Naive thymus-derived CD4-positive, alpha-beta T cell (primary cell): ENCODE results near the gene SLCO2A1. TPM values are rescaled to one million over a fixed set of nuclear protein-coding genes. Genes with fewer than 3 reads are reported as not detected.

Experiments
- ATAC-seq: fragments of 150-1000 bp; cut with Tn5 transposase; 2 replicates; pipeline ENCODE4 v1.10.0; 2021; ENCODE audit warnings: mild to moderate bottlenecking, moderate library complexity
- CTCF ChIA-PET: fragments of 350-600 bp; sonication (Branson Sonifier 250); formaldehyde crosslinking; loops from one replicate; lab custom pipeline; 2021; ENCODE audit warnings: antibody characterized with exemption; lab: Charles Lee
- POLR2A ChIA-PET: fragments of 350-600 bp; sonication (Branson Sonifier 250); formaldehyde crosslinking; loops from one replicate; lab custom pipeline; 2021; ENCODE audit warnings: antibody characterized with exemption, inconsistent platforms; lab: Charles Lee
- DNase-seq, 9 donors: peaks; one replicate each; pipeline versions ENCODE4 v3.0.0 to v3.0.0-alpha.2; 2020 to 2022; ENCODE audit warnings: mixed read lengths in 1 of 9
- H3K27ac ChIP-seq: one replicate; pipeline ENCODE4 v1.7.0; 2013; ENCODE audit warnings: mild to moderate bottlenecking, low read depth, low read length, moderate library complexity
- H3K27me3 ChIP-seq, 2 donors: one replicate each; pipeline ENCODE4 v1.7.0; 2013; ENCODE audit warnings: low read length in 2 of 2, mild to moderate bottlenecking in 2 of 2, moderate library complexity in 2 of 2; ENCODE audit not compliant: control insufficient read depth in 2 of 2, insufficient read depth in 2 of 2
- H3K36me3 ChIP-seq, 3 experiments: 1 replicate in 2 of 3; 2 replicates in 1 of 3; pipeline ENCODE4 v1.7.0; 2013; ENCODE audit warnings: low read length in 3 of 3, mild to moderate bottlenecking in 3 of 3, moderate library complexity in 1 of 3; ENCODE audit not compliant: insufficient read depth in 3 of 3, control insufficient read depth in 2 of 3
- H3K4me1 ChIP-seq, 2 donors: one replicate each; pipeline ENCODE4 v1.7.0; 2013; ENCODE audit warnings: low read length in 2 of 2, mild to moderate bottlenecking in 2 of 2, moderate library complexity in 1 of 2; ENCODE audit not compliant: control insufficient read depth in 2 of 2, insufficient read depth in 2 of 2
- H3K4me3 ChIP-seq: 2 replicates; pipeline ENCODE4 v1.7.0; 2013; ENCODE audit warnings: mild to moderate bottlenecking, low read length
- H3K9me3 ChIP-seq, 3 experiments: 1 replicate in 2 of 3; 2 replicates in 1 of 3; pipeline ENCODE4 v1.7.0; 2013; ENCODE audit warnings: low read length in 3 of 3; ENCODE audit not compliant: control insufficient read depth in 2 of 3
- H3K27ac Mint-ChIP-seq, 9 donors: one replicate each; pipeline ENCODE4 v1.8.0; 2020 to 2022; ENCODE audit warnings: mixed read lengths in 9 of 9, mild to moderate bottlenecking in 8 of 9, moderate library complexity in 5 of 9, inconsistent platforms in 2 of 9
- H3K27me3 Mint-ChIP-seq, 5 donors: one replicate each; pipeline ENCODE4 v1.8.0; 2021 to 2022; ENCODE audit warnings: mixed read lengths in 5 of 5, mild to moderate bottlenecking in 1 of 5
- H3K36me3 Mint-ChIP-seq, 5 donors: one replicate each; pipeline ENCODE4 v1.8.0; 2020 to 2022; ENCODE audit warnings: mixed read lengths in 5 of 5, mild to moderate bottlenecking in 3 of 5, inconsistent platforms in 1 of 5
- H3K4me1 Mint-ChIP-seq, 7 donors: one replicate each; pipeline ENCODE4 v1.8.0; 2020 to 2022; ENCODE audit warnings: mixed read lengths in 7 of 7, mild to moderate bottlenecking in 3 of 7, inconsistent platforms in 1 of 7
- H3K4me3 Mint-ChIP-seq, 10 donors: one replicate each; pipeline ENCODE4 v1.8.0; 2020 to 2022; ENCODE audit warnings: mild to moderate bottlenecking in 10 of 10, mixed read lengths in 10 of 10, moderate library complexity in 6 of 10, inconsistent platforms in 2 of 10
- H3K9me3 Mint-ChIP-seq, 11 donors: one replicate each; pipeline ENCODE4 v1.8.0; 2020 to 2022; ENCODE audit warnings: mixed read lengths in 11 of 11, mild to moderate bottlenecking in 4 of 11, inconsistent platforms in 1 of 11, moderate library complexity in 1 of 11
- intact Hi-C, 2 donors: fragments of 100-400 bp; cut with micrococcal nuclease; formaldehyde crosslinking; loops; one replicate each; pipeline ENCODE4 v1.15.1; 2023
- polyA plus RNA-seq, 2 donors: library from polyadenylated mRNA; unstranded; fragments of 300-500 nt; fragmentation: Illumina TruSeq; gene quantifications; one replicate each; pipeline ENCODE4 v1.2.3, GENCODE V29; 2021
- total RNA-seq, 6 experiments: library from RNA in 5 of 6; stranded (reverse) in 5 of 6; gene quantifications; 1 replicate in 5 of 6; 2 replicates in 1 of 6; pipeline ENCODE4 v1.2.3 and lab custom pipeline; 2021 to 2026

Gene SLCO2A1
- total and polyA plus RNA-seq, 7 experiments from 2014 or later: not detected

GRCh38 chr3:133949438-133949837, 80.3 kb downstream of the SLCO2A1 start:
- Mint-ChIP-seq H3K27ac (no peak overlapping the region), H3K4me3 (no peak overlapping the region), H3K9me3 (peaks cover 0 to 1% (median 0%) of the 10 kb centered on the region in 11 donors), H3K36me3 (no peaks in the 10 kb centered on the region), H3K4me1 (peaks cover 0 to 5% (median 1%) of the 10 kb centered on the region in 7 donors), H3K27me3 (peaks cover 0 to 8% (median 2%) of the 10 kb centered on the region in 5 donors)
- no peaks in the 10 kb centered on the region for H3K9me3 ChIP-seq
- intact Hi-C loops: no loop called here
- CTCF ChIA-PET: no interaction called here
- DNase-seq: no peak
- H3K4me3 ChIP-seq: no peak overlapping the region
- POLR2A ChIA-PET: no interaction called here
- H3K27me3 ChIP-seq: no peaks in the 10 kb centered on the region
- H3K36me3 ChIP-seq: no peaks in the 10 kb centered on the region
- H3K4me1 ChIP-seq: no peaks in the 10 kb centered on the region
- no peak overlapping the region for H3K27ac ChIP-seq
- ATAC-seq: no peak

DNA sequence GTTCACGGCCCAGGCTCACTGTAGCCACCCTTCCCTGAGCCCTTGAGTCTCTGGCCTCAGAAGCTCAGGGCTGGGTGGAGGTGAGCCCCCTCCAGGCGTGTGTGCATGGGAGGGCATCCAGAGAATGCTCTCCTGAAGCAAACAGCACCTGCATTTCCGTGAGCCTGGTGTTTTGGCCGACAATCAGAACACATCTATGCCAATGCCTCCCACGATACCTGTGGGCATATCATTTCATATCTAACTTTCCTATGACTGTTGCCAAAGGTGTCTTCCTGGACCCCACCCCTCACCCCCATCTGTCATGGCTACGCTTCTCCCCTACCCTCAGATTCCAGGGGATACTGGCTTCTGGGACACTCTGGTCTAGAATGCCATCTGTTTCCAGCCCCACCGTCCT, 80.7 kb downstream of the SLCO2A1 start:
- ChIA-PET POLR2A (no interaction called here), CTCF (no interaction called here)
- Mint-ChIP-seq H3K36me3 (no peaks in the 10 kb centered on the region), H3K27ac (no peak overlapping the region), H3K4me3 (no peak overlapping the region), H3K9me3 (peaks cover 0 to 1% (median 0%) of the 10 kb centered on the region in 11 donors), H3K4me1 (peaks cover 0 to 5% (median 2%) of the 10 kb centered on the region in 7 donors), H3K27me3 (peaks cover 0 to 8% (median 4%) of the 10 kb centered on the region in 5 donors)
- no peak for DNase-seq
- no peaks in the 10 kb centered on the region for H3K4me1 ChIP-seq
- no peaks in the 10 kb centered on the region for H3K9me3 ChIP-seq
- intact Hi-C loops: no loop called here
- no peak overlapping the region for H3K4me3 ChIP-seq
- no peak overlapping the region for H3K27ac ChIP-seq
- H3K27me3 ChIP-seq: no peaks in the 10 kb centered on the region
- no peaks in the 10 kb centered on the region for H3K36me3 ChIP-seq
- ATAC-seq: no peak

- CTCF ChIA-PET: no interaction called here
These were observed 81.5 kb downstream of the SLCO2A1 start for GRCh38 chr3:133948131-133948810.

DNA sequence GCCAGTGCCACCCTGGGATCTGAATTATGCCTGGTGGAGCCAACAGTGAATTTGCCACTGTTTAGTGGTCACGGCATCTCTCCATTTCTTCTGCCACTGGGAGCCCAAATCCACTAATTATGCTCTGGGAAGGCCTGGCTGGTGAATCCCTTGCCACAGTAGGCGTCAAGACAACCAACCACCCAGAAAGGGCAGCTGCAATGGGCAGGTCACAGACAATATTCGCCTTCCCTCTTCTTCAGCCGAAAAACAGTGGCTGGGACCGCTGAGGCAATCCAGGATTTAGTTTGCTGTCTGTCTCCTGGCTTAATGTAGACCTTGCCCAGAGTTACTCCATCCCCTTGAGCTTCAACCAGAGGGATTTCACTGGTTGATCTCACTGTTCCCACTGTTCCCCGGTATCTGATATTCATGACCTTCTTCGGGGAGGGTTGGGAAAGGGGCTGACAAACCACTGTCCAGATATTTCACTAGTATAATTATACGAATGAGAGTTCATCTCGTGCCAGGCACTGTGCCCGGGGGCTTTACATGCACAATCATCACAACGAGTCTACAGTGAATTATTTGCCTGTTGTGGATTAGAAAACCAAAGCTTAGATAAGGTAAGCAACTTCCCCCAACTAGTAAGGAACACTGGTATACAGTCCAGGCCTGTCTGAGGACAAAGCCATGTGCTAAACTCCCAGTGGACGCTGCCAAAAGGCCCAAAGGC, 84.2 kb downstream of the SLCO2A1 start:
- Histone ChIP-seq H3K4me3 (no peak overlapping the region), H3K27ac (no peak overlapping the region), H3K9me3 (no peaks in the 10 kb centered on the region), H3K27me3 (peaks cover 0 to 2% of the 10 kb centered on the region in 2 donors), H3K36me3 (no peaks in the 10 kb centered on the region), H3K4me1 (no peaks in the 10 kb centered on the region)
- Mint-ChIP-seq H3K27ac (no peak overlapping the region), H3K27me3 (peaks cover 0 to 15% (median 4%) of the 10 kb centered on the region in 5 donors), H3K4me1 (peaks cover 5 to 16% (median 11%) of the 10 kb centered on the region in 7 donors), H3K9me3 (peaks cover 0 to 1% (median 0%) of the 10 kb centered on the region in 11 donors), H3K36me3 (no peaks in the 10 kb centered on the region), H3K4me3 (no peak overlapping the region)
- ChIA-PET POLR2A (no interaction called here), CTCF (no interaction called here)
- ATAC-seq (no peak), DNase-seq (no peak)
- intact Hi-C loops: no loop called here

More at GRCh38 chr3:133948131-133948810, 81.5 kb downstream of the SLCO2A1 start:
- peaks cover 0 to 8% (median under 1%) of the 10 kb centered on the region in 5 donors for H3K27me3 Mint-ChIP-seq
- peaks cover 0 to 11% (median 5%) of the 10 kb centered on the region in 7 donors for H3K4me1 Mint-ChIP-seq
- H3K36me3 ChIP-seq: no peaks in the 10 kb centered on the region
- POLR2A ChIA-PET: no interaction called here
- H3K27ac Mint-ChIP-seq: no peak overlapping the region
- H3K36me3 Mint-ChIP-seq: no peaks in the 10 kb centered on the region
- H3K4me1 ChIP-seq: no peaks in the 10 kb centered on the region
- H3K27me3 ChIP-seq: no peaks in the 10 kb centered on the region
- peak; percentile 31 for ATAC-seq
- H3K9me3 Mint-ChIP-seq: peaks cover 0 to 1% (median 0%) of the 10 kb centered on the region in 11 donors
- no peak for DNase-seq
- H3K4me3 Mint-ChIP-seq: no peak overlapping the region
- intact Hi-C loops: no loop called here
- H3K4me3 ChIP-seq: no peak overlapping the region
- H3K27ac ChIP-seq: no peak overlapping the region
- no peaks in the 10 kb centered on the region for H3K9me3 ChIP-seq

GRCh38 chr3:133944641-133945380, 84.9 kb downstream of the SLCO2A1 start:
- H3K27me3 Mint-ChIP-seq: peaks cover 0 to 15% (median 4%) of the 10 kb centered on the region in 5 donors
- ATAC-seq (no peak), DNase-seq (no peak)
- H3K27ac Mint-ChIP-seq: no peak overlapping the region
- CTCF ChIA-PET: no interaction called here
- POLR2A ChIA-PET: no interaction called here
- H3K27ac ChIP-seq: no peak overlapping the region
- no peaks in the 10 kb centered on the region for H3K4me1 ChIP-seq
- no peak overlapping the region for H3K4me3 Mint-ChIP-seq
- no peaks in the 10 kb centered on the region for H3K36me3 ChIP-seq
- peaks cover 0 to 2% of the 10 kb centered on the region in 2 donors for H3K27me3 ChIP-seq
- peaks cover 5 to 16% (median 10%) of the 10 kb centered on the region in 7 donors for H3K4me1 Mint-ChIP-seq
- intact Hi-C loops: no loop called here
- no peaks in the 10 kb centered on the region for H3K36me3 Mint-ChIP-seq
- H3K4me3 ChIP-seq: no peak overlapping the region
- no peaks in the 10 kb centered on the region for H3K9me3 ChIP-seq
- H3K9me3 Mint-ChIP-seq: peaks cover 0 to 1% (median 0%) of the 10 kb centered on the region in 11 donors

DNA sequence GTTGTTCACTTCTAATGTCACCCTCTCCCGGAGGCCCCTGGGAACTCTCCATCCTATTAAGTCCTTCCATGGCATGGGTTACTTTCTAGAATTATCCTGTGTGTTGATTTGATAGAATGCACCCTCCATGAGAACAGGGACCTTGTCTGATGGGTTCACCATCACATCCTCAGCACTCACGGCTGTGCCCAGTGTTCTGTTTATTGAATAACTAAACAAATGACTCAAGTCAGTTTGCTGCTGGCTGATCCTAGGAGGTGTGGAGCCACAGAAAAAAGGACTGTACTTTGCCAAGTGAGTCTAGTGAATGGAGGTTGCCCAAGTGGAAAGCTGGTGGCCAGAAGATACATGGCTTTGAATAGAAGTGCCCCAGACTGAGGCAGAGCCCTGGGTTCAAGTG, 85.5 kb downstream of the SLCO2A1 start:
- intact Hi-C loops: no loop called here
- POLR2A ChIA-PET: no interaction called here
- no peak for ATAC-seq

More for the DNA sequence above, 85.5 kb downstream of the SLCO2A1 start:
- peaks cover 0 to 15% (median 4%) of the 10 kb centered on the region in 5 donors for H3K27me3 Mint-ChIP-seq
- no peaks in the 10 kb centered on the region for H3K36me3 Mint-ChIP-seq
- no peak for DNase-seq
- peaks cover 5 to 16% (median 10%) of the 10 kb centered on the region in 7 donors for H3K4me1 Mint-ChIP-seq
- H3K9me3 Mint-ChIP-seq: peaks cover 0 to 1% (median 0%) of the 10 kb centered on the region in 11 donors
- Histone ChIP-seq H3K36me3 (no peaks in the 10 kb centered on the region), H3K27me3 (peaks cover 0 to 2% of the 10 kb centered on the region in 2 donors), H3K27ac (no peak overlapping the region), H3K9me3 (no peaks in the 10 kb centered on the region), H3K4me1 (no peaks in the 10 kb centered on the region), H3K4me3 (no peak overlapping the region)
- H3K27ac Mint-ChIP-seq: peak overlapping the region in 1 of 9 donors; percentile 15
- H3K4me3 Mint-ChIP-seq: no peak overlapping the region
- CTCF ChIA-PET: no interaction called here
